ENCODE data around the gene CD48. TPM values are rescaled to one million over a fixed set of nuclear protein-coding genes. Genes with fewer than 3 reads are reported as not detected.
"Not testable (repeated sequence)": the region's sequence is repeated elsewhere in the genome, so short reads cannot be mapped to it uniquely, and the experiment has no call there.

Gene CD48
- total RNA-seq, 1 experiment from 2014 or later: 0.20 TPM

GRCh38 chr1:160705742-160706141, 5.9 kb downstream of the CD48 start:
- RAD21 ChIA-PET (ENCODE audit: low non-redundant PET in 1 of 2, low total read pairs in 2 of 2, uncharacterized antibody in 2 of 2, unreplicated experiment in 2 of 2): no interaction called here
- TF ChIP-seq ZFX (IDR thresholded peaks at IDR 0.05) (no peak), CTCF (IDR thresholded peaks at IDR 0.05 in 2 of 3, conservative IDR thresholded peaks at IDR 0.05 in 1 of 3; ENCODE audit: borderline replicate concordance in 1 of 3, insufficient read depth in 1 of 3, low read depth in 2 of 3, low read length in 2 of 3) (peak in 2 of 3 experiments; percentile 24 to 32; a peak in 2 of 6 replicates), SIN3A (IDR thresholded peaks at IDR 0.05; ENCODE audit: low read depth) (no peak), SP1 (IDR thresholded peaks at IDR 0.05; ENCODE audit: low read depth) (no peak), CEBPB (IDR thresholded peaks at IDR 0.05; ENCODE audit: low read depth) (no peak), ELF1 (IDR thresholded peaks at IDR 0.05; ENCODE audit: borderline replicate concordance, low read depth) (no peak), REST (IDR thresholded peaks at IDR 0.05; ENCODE audit: low read depth) (no peak), EZH2 (IDR thresholded peaks at IDR 0.05) (no peak)
- Histone ChIP-seq H3K4me1 (ENCODE audit: control insufficient read depth in 1 of 2, insufficient read depth in 2 of 2, low read length in 2 of 2) (no peaks in the 10 kb centered on the region), H3K79me2 (ENCODE audit: insufficient read depth, low read length) (no peaks in the 10 kb centered on the region), H3K4me2 (ENCODE audit: low read length) (no peak overlapping the region), H3K4me3 (replicated peaks in 1 of 2; ENCODE audit: low read depth in 1 of 2, low read length in 2 of 2) (no peak overlapping the region), H3K9me2 (ENCODE audit: insufficient read depth) (no peaks in the 10 kb centered on the region), H3K9me3 (ENCODE audit: control insufficient read depth in 1 of 2, insufficient read depth in 1 of 2, low read depth in 1 of 2, low read length in 2 of 2) (no peaks in the 10 kb centered on the region), H3K27ac (ENCODE audit: low read depth, low read length) (no peak overlapping the region), H3K27me3 (ENCODE audit: insufficient read depth, low read length) (no peaks in the 10 kb centered on the region), H4K20me1 (ENCODE audit: insufficient read depth) (no peaks in the 10 kb centered on the region), H3K36me3 (ENCODE audit: control insufficient read depth in 1 of 2, insufficient read depth in 2 of 2, low read length in 2 of 2) (no peaks in the 10 kb centered on the region), H3K9ac (ENCODE audit: low read length) (no peak overlapping the region), H2AFZ (ENCODE audit: low read depth, low read length, poor library complexity, severe bottlenecking) (no peak overlapping the region)
- BruUV-seq (replicated peaks): no TSS peak
- intact Hi-C loops (cut with micrococcal nuclease): loop anchor here (2.0 kb wide), 1 partner anchor 61 kb away; no protein-coding TSS in a partner anchor
- CTCF ChIA-PET: no interaction called here
- DNase-seq (ENCODE audit: low read depth, low spot score) (no peak), ATAC-seq (peak; percentile 40; the same call in 1 of the 2 replicates)
- POLR2A ChIA-PET: no interaction called here

- H3K27ac ChIP-seq (ENCODE audit: low read depth, low read length); intact Hi-C loops (cut with micrococcal nuclease); H3K9ac ChIP-seq (ENCODE audit: low read length); RAD21 ChIA-PET (ENCODE audit: low non-redundant PET in 1 of 2, low total read pairs in 2 of 2, uncharacterized antibody in 2 of 2, unreplicated experiment in 2 of 2); H4K20me1 ChIP-seq (ENCODE audit: insufficient read depth); H3K4me3 ChIP-seq (replicated peaks in 1 of 2; ENCODE audit: low read depth in 1 of 2, low read length in 2 of 2); H3K79me2 ChIP-seq (ENCODE audit: insufficient read depth, low read length); BruUV-seq (replicated peaks); DNase-seq (ENCODE audit: low read depth, low spot score); H3K9me3 ChIP-seq (ENCODE audit: control insufficient read depth in 1 of 2, insufficient read depth in 1 of 2, low read depth in 1 of 2, low read length in 2 of 2); H3K27me3 ChIP-seq (ENCODE audit: insufficient read depth, low read length); H3K36me3 ChIP-seq (ENCODE audit: control insufficient read depth in 1 of 2, insufficient read depth in 2 of 2, low read length in 2 of 2); H3K4me1 ChIP-seq (ENCODE audit: control insufficient read depth in 1 of 2, insufficient read depth in 2 of 2, low read length in 2 of 2); H3K9me2 ChIP-seq (ENCODE audit: insufficient read depth); H2AFZ ChIP-seq (ENCODE audit: low read depth, low read length, poor library complexity, severe bottlenecking); CTCF ChIA-PET; H3K4me2 ChIP-seq (ENCODE audit: low read length); POLR2A ChIA-PET: not testable (repeated sequence)
- 0 out of 2 replicates have a peak, but pooled peaks have one; percentile 40 for ATAC-seq
Observed at GRCh38 chr1:160705212-160705621, 6.4 kb downstream of the CD48 start.
